ENCODE data around the gene SYNPR. TPM values are rescaled to one million over a fixed set of nuclear protein-coding genes. Genes with fewer than 3 reads are reported as not detected.

SYNPR gene
- total RNA-seq, 2 donors from 2014 or later: 2.7 to 8.3 TPM

- Histone ChIP-seq H3K4me1 (no peaks in the 10 kb centered on the region), H3K27me3 (no peaks in the 10 kb centered on the region), H3K27ac (no peak overlapping the region), H3K36me3 (no peaks in the 10 kb centered on the region), H3K4me3 (no peak overlapping the region), H3K9me3 (no peaks in the 10 kb centered on the region)
- TF ChIP-seq CTCF (IDR thresholded peaks at IDR 0.05): no peak
- DNase-seq (ENCODE audit: low spot score): no peak
Measured at GRCh38 chr3:63437858-63438257, 159.8 kb downstream of the SYNPR start.

- Histone ChIP-seq H3K9me3 (no peaks in the 10 kb centered on the region), H3K4me3 (no peak overlapping the region), H3K27ac (no peak overlapping the region), H3K27me3 (no peaks in the 10 kb centered on the region), H3K4me1 (no peaks in the 10 kb centered on the region), H3K36me3 (no peaks in the 10 kb centered on the region)
- no peak for DNase-seq (ENCODE audit: low spot score)
- no peak for TF ChIP-seq CTCF (IDR thresholded peaks at IDR 0.05)
Measured at GRCh38 chr3:63438826-63439371, 160.8 kb downstream of the SYNPR start.

GRCh38 chr3:63441262-63441661 lies 163.2 kb downstream of the SYNPR start:
- H3K27ac ChIP-seq: no peak overlapping the region
- no peaks in the 10 kb centered on the region for H3K27me3 ChIP-seq
- no peak for DNase-seq (ENCODE audit: low spot score)
- TF ChIP-seq CTCF (IDR thresholded peaks at IDR 0.05): no peak
- no peaks in the 10 kb centered on the region for H3K36me3 ChIP-seq
- no peak overlapping the region for H3K4me3 ChIP-seq
- no peaks in the 10 kb centered on the region for H3K4me1 ChIP-seq
- no peaks in the 10 kb centered on the region for H3K9me3 ChIP-seq

GRCh38 chr3:63442918-63443317 lies 164.8 kb downstream of the SYNPR start:
- DNase-seq (ENCODE audit: low spot score): no peak
- no peaks in the 10 kb centered on the region for H3K27me3 ChIP-seq
- H3K36me3 ChIP-seq: no peaks in the 10 kb centered on the region
- no peaks in the 10 kb centered on the region for H3K4me1 ChIP-seq
- no peak overlapping the region for H3K4me3 ChIP-seq
- no peaks in the 10 kb centered on the region for H3K9me3 ChIP-seq
- no peak for TF ChIP-seq CTCF (IDR thresholded peaks at IDR 0.05)
- H3K27ac ChIP-seq: no peak overlapping the region

GRCh38 chr3:63450023-63450422 lies 171.9 kb downstream of the SYNPR start:
- no peak for DNase-seq (ENCODE audit: low spot score)
- Histone ChIP-seq H3K4me3 (no peak overlapping the region), H3K36me3 (no peaks in the 10 kb centered on the region), H3K27me3 (no peaks in the 10 kb centered on the region), H3K27ac (no peak overlapping the region), H3K4me1 (no peaks in the 10 kb centered on the region), H3K9me3 (no peaks in the 10 kb centered on the region)
- TF ChIP-seq CTCF (IDR thresholded peaks at IDR 0.05): no peak

Data from right atrium auricular region (tissue), 2 donors.